Activated T-helper 9 cell treated with anti-CD3 and anti-CD28 coated beads, Interleukin-2, amount 50 U/mL, for 16 hours (primary cell): Measurements from ENCODE around the gene SOCS6.
"Not testable (repeated sequence)": the region's sequence is repeated elsewhere in the genome, so short reads cannot be mapped to it uniquely, and the experiment has no call there.

Experiments used
- DNase-seq: peaks from one replicate; pipeline ENCODE4 v3.0.0-alpha.2; 2020; ENCODE audit warnings: low read depth

The SOCS6 gene

GRCh38 chr18:70362258-70362657, 73.4 kb downstream of the SOCS6 start:
- no peak for DNase-seq

GRCh38 chr18:70363861-70364260, 75.0 kb downstream of the SOCS6 start:
- DNase-seq: no peak

- no peak for DNase-seq
Observed at GRCh38 chr18:70365361-70365760, 76.5 kb downstream of the SOCS6 start.

DNA sequence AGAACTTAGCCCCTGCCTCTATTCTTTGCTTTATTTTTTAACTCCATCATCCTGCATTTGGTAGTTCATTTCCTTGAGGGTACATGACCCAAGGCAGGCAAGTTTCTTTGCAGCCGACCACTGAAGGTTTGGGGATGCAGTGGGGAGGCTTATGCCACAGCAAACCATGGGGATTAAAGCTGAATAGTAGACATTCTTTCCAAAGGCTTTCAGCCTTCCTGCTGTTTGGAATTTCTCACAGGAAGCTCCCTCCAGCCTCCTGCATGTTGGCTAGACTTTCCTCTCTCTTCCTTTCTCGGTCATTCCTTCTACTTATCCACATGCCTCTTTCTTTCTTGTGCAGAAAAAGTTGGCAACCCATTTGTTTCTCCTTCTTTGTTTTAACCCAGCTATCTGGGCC, 77.3 kb downstream of the SOCS6 start:
- DNase-seq: no peak

DNA sequence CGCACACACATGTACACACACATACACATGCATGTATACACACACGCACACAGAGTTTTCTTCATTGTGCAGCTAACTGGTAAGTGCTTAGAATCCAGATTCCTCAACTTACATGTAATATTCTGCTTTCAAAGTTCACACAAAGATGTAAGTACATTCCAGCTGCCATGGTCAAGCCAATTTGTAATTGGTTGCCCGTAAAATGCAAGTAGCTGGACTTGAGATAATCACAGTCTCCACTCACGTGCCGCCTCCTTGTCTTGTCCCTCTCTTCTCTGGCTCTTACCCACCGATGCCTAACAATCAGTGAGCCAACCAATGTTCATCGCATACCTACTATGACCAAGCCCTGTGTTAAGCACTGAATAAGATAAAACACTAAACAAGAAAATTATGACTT, 77.8 kb downstream of the SOCS6 start:
- DNase-seq: no peak

GRCh38 chr18:70367344-70367743, 78.5 kb downstream of the SOCS6 start:
- DNase-seq: not testable (repeated sequence)

GRCh38 chr18:70368903-70369302, 80.1 kb downstream of the SOCS6 start:
- DNase-seq: no peak

DNA sequence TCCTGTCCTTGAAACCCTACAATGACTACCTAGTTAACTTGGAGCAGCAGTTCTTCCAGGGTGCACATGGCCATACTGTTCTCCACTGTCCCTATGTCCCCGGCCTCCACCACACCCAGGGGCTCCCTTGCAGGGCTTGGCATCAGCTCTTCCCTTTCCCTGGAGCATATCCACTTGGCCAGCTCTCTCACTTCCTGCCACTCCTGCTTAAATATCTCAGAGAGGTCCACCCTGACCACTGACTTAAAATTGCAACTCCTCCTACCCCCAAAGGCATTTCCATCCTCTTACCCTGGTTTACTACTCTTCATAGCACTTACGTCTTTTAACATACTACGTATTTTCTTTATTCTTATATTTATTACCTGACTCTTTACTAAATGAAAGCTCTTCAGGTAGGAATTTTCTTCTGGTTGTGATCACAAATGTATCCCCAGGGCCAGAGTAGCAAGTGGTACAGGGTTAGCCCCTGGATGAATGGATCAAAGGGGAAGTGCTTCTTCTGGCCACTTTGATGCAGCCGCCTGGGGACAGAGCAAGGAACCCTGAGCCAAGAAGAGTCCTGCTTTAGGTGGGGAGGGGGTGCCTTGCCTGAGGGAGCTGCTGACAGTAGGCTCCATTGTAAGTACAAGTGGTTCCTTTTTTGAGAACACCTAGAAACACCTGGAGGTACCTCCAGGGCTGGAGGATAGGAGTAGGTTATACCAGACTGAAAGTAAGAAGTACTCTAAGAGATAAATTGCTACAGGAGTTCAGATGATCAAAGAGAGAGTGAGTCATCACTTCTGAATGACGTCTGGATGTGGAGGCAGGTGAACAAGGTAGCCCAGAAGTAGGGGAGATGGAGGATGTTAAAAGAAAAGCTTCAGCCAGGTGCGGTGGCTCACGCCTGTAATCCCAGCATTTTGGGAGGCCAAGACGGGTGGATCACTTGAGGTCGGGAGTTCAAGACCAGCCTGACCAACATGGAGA, 82.2 kb downstream of the SOCS6 start:
- DNase-seq: no peak

- no peak for DNase-seq
Observed at GRCh38 chr18:70371908-70372307, 83.1 kb downstream of the SOCS6 start.

GRCh38 chr18:70372450-70373041, 83.7 kb downstream of the SOCS6 start:
- DNase-seq: no peak

- no peak for DNase-seq
Observed at GRCh38 chr18:70373042-70373519, 84.2 kb downstream of the SOCS6 start.

DNA sequence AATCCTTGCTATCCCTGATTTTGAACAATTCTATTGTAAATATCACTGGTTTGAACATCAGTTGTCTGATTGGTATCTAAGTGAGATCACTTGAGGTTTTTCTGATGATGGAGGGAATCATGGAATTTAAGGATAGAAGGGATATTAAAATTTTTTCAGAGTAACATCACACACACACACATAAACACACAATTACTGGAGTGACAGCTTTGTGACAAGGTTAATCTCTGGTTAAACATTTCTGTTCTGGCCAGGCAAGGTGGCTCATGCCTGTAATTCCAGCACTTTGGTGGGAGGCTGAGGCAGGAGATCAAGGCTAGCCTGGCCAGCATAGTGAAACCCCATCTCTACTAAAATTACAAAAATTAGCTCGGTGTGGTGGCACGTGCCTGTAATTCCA, 85.3 kb downstream of the SOCS6 start:
- no peak for DNase-seq

- no peak for DNase-seq
Observed at GRCh38 chr18:70376137-70376913, 87.5 kb downstream of the SOCS6 start.

- no peak for DNase-seq
Observed at GRCh38 chr18:70376914-70377258, 88.0 kb downstream of the SOCS6 start.

GRCh38 chr18:70377317-70377799, 88.5 kb downstream of the SOCS6 start:
- DNase-seq: no peak

GRCh38 chr18:70377857-70378701, 89.2 kb downstream of the SOCS6 start:
- DNase-seq: no peak
